EH (cell line): ENCODE measurements around the gene MAGEA9B.
"Not testable (repeated sequence)": the region's sequence is repeated elsewhere in the genome, so short reads cannot be mapped to it uniquely, and the experiment has no call there.

Experiments
- DNase-seq: peaks from one replicate; pipeline ENCODE4 v3.0.0-alpha.2; 2015; ENCODE audit warnings: low read depth

Gene MAGEA9B, protein sequence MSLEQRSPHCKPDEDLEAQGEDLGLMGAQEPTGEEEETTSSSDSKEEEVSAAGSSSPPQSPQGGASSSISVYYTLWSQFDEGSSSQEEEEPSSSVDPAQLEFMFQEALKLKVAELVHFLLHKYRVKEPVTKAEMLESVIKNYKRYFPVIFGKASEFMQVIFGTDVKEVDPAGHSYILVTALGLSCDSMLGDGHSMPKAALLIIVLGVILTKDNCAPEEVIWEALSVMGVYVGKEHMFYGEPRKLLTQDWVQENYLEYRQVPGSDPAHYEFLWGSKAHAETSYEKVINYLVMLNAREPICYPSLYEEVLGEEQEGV

DNA sequence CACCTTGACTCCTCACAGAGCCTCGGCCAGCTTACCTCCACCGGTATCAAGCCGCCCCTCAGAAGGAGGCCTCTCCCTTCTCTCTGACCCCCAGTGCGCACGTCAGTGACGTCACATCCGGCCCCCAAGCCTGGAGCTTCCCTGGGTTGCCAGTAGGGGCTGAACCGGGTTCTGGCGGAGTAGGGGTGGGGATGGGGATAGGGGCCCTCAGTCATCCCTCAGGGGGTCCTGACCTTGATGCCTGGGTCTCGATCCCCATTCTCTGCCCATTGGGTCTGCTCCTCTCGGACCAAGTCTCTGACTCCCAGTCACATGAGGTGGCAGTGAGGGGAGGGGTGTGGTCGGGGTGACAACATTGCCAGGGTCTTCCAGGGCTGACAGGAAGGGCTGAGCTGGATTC lies at the start of gene MAGEA9B:
MAGEA9B (minus strand) TSS at position 101 of the 400 bp plus-strand sequence. CDS start 4,280 bp downstream, outside the sequence.
- not testable (repeated sequence) for DNase-seq

DNA sequence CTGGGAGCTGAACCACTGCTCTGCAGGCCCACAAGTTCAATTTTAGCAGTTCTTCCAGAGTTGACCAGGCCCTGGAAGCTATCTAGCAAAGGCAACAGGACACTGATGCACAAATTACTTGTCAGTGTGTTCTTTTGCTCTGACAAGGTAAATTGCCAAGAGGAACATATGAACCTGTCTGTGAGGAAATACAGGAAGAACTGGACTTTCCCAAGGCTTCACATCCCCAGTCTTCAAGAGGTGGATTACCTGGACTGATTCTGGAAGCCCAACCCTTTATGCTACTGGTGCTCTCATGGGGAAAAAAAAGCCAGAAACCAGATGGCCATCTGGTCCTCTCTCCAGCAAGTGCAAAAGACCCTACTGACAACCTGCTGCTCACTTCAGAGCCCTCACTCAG lies 46.3 kb upstream of the MAGEA9B start:
- no peak for DNase-seq

DNA sequence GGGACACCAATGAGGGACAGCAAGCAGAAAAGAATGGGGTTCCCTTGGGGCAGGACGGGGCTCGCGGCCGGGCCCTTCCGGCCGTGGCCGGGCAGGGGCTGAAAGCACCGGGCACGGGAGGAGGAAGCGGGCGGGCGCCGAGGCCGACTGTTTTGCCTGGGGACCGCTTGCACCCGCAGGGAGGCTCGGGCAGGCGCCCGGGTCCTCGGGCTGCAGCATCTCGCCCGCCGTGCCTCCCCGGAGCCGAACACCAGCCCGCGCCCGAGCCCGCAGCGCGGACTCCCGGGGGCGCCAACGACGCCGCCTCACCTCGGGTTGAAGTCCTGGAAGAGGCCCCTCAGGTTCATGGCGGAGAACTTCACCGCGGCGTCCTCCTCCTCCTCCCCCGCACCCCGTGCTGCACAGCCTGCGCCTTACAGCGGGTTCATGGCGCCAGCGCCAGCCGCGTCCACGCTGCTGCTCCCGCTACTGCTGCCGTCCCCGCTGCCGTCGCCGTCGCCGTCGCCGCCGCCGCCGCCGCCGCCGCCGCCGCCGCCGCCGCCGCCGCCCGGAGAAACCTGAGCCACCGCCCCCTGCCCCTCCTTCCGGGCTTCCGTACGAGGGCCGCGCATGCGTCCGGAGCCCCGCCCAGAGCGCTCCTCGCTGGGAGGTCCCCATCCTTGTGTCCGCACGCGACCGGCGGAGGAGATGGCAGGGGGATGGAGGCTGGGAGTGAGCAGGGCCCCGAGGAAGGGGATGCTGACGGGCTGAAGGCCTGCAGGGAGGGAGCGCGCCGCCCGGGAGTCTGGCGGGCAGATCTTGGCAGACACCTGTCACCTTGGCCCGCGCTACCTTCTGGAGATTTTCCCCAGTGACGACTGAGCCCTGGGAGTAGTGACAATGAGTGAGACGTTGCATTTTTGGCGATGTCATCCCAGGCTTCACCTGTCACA lies 44.2 kb upstream of the MAGEA9B start, which contains the start of gene TMEM185A:
TMEM185A (minus strand) TSS at position 559 of the 932 bp plus-strand sequence; CDS start at position 347, 212 bp downstream.
- peak; percentile 63 for DNase-seq

DNA sequence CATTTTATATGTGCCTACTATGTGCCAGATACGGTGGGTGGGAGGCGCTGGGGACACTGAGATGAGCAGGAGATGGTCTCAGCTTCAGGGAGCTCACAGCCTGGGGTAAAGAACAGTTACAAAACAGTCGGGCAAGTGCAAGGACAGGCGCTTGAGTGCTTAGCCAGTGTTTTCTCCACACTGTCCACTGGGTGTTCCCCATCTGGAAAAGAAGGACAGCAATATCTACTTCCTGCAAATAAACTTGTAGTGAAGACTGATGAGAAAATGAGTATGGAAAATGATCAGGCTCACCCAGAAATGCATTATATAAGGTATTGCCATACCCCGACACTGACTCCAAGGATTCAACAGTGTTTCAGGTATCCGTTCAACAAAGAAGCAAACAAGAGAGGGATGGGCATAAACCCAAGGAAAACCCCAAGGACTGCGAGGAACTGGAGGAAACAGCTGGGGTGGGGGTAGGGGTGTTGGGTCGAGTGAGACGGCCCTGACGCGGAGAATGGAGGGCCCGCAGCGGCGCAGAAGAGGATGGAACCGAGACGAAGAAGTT lies 43.5 kb upstream of the MAGEA9B start:
- peak; percentile 60 for DNase-seq

DNA sequence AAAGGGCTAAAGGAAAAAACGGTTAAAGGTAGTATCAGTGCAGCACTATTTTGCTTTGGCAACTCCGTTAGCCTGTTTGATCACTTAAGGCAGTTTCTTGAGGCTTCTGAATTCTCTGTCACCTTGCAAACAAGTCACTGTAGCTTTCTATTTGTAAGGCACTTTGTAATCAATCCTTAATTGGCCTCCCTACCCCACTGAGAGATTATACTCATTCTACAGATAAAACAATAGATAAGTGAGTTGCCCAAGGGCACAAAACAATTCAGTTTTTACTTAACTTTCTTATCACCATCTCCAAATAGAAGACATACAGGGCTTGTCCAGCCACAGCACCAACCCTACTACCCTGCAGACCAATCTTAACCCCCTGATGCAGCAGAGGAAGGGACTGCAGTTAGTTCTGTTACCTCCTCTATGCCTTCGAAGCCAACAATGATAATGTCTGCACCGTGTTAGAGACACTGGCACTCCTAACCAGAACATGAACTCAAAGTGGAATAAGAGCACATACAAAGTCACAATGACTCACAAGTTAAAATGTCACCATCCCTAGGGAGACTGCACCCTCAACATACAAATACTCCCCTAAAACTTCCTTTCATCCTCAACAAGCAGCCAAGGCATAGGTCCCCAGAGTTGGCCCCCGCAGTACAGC lies 42.6 kb upstream of the MAGEA9B start:
- DNase-seq = no peak

DNA sequence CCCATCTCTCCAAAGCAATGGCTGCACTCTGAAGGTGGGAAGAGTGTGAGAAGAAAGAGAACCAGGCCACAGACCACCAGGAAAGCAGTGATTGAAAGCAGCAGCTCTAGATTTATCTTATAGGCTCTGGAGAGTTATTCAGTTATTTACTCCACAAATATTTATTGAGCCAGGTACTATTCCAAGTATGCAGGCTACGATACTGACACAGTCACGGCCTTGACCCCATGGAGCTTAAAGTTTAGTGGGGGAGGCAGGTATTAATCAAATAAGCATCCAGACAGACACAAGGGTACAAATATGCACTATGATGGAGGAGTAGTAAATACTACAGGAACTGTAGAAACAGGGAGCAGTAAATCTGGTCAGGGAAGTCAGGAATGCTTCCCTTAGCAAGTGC lies 41.5 kb upstream of the MAGEA9B start:
- DNase-seq = no peak

DNA sequence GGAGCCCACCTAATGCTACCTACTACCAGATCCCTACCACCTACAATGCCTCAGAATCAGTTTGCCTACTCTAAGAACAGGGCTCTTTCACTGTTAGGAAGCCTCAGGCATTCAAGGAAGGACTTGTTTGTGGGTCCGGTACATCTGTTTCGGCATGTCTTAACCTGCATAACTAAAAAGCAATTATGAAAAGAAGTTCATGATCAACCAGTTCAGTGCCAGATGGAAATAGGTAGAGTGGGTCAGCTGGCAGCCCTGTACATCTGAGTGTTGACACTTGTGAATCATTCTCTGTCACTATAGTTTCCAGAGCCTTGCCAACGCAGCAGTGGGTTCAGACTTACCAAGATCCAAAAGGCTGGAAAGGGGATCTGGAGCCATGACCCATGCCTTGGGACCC lies 41.0 kb upstream of the MAGEA9B start:
- DNase-seq = no peak

DNA sequence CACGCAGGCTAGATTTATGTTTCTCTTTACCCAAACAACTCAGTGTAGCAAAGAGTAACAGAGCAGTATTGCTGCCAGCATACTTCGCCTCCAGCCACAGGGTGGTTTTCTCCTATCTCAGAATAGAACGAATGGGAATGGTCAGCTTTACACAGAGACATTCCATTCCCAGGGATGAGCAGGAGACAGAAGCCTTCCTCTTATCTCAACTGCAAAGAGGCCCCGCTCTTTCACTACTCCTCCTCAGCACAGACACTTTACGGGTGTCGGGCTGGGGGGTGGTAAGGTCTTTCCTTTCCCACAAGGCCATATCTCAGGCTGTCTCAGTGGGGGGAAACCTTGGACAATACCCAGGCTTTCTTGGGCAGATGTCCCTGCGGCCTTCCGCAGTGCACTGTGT lies 39.6 kb upstream of the MAGEA9B start:
- not testable (repeated sequence) for DNase-seq

DNA sequence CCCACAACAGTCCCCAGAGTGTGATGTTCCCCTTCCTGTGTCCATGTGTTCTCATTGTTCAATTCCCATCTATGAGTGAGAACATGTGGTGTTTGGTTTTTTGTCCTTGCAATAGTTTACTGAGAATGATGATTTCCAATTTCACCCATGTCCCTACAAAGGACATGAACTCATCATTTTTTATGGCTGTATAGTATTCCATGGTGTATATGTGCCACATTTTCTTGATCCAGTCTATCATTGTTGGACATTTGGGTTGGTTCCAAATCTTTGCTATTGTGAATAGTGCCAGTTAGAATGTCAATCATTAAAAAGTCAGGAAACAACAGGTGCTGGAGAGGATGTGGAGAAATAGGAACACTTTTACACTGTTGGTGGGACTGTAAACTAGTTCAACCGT lies 32.4 kb upstream of the MAGEA9B start:
- not testable (repeated sequence) for DNase-seq

DNA sequence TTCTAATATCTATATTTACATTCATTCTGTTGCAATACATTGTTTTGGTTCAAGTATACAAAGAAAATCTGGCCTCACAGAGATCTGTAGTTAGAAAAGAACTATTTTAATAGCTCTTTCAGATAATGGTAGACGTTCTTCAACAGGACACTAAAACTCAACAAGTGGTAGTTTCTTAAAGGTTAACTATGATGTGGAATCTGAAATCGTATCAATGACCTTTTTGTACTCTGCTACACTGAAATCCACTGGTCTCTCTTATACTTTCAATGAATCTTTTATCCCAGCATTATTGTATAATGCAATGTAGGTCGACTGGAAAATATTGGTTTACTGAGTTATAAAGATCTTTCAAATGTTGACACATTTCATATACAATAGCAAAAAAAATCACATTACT lies 31.6 kb upstream of the MAGEA9B start:
- no peak for DNase-seq

DNA sequence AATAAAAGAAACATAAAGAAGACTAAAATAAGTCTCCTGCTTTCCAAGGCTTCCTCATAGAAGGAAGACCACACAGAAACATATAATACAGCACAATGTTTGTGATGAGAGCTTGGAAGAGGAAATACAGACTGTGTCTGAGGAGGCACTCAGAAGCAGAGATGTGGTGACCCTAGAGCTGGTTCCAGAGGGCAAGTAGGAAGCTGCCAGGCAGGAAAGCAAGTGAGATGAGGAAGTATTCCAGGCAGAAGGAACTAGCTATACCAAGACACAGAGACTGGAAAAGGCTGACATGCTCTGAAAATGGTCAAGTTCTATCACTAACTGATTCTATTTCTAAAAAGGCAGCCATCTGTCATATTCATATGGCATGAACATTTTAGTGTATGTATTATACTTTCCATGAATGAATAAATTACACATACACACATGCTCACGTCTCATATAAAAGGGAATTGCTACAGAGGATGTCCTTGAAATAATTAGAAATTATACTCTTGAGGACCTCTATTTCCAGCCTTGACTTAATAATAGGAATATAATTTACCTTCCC lies 24.4 kb upstream of the MAGEA9B start:
- DNase-seq = no peak

DNA sequence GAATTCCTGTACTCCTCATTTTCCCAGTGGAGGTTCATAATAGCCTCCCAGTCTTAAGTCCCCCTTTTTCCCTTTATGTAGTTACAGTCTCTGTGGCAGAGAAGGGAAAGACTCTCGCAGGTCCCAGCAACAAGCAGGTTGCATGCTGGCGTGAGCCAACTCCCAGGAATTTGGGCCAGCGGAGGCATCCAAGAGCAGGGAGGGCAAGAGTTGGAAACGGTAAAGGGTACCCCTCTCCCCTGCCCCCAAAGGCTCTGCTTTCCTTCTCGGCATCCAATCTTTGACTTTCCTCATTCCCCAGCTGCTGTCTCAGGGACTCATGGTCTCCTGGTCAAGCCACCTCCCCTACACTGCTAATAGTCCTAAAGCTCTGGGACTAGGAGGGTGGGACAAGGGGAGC lies 23.3 kb upstream of the MAGEA9B start:
- DNase-seq = no peak

DNA sequence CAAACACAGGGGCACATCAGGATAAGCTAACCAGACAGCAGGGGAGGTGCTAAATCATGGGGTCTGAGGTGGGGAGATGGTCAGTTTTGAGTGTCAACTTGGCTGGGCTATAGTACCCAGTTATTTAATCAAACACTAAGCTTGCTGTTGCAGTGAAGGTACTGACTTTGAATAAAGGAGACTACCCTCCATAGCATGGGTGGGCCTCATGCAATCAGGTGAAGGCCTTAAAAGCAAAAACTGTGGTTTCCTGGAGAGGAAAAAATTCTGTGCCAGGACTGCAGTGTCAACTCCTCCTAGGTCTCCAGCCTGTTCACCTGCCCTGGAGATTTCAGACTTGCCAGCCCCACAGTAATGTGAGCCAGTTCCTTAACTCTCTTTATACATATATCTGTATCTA lies 20.4 kb upstream of the MAGEA9B start:
- DNase-seq = no peak

DNA sequence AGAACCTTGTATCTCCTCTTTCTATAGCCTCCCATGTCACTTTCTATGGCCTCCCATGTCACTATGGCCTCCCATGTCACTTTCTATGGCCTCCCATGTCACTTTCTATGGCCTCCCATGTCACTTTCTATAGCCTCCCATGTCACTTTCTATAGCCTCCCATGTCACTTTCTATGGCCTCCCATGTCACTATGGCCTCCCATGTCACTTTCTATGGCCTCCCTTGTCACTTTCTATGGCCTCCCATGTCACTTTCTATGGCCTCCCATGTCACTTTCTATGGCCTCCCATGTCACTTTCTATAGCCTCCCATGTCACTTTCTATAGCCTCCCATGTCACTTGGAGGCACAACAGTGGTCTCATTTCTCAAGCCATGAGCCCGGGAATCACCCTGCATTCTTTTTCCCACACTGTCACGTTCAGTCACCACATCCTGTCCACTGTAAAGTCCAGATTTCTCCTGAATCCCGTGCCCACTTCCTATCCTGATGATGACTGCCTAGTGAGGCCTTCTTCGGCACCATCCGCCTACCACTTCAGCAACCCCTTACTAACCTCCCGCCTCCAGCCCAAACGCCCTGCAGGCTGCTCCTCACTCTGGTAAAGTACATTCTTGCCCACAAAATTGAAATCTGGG lies 18.1 kb upstream of the MAGEA9B start:
- DNase-seq = peak; percentile 59

DNA sequence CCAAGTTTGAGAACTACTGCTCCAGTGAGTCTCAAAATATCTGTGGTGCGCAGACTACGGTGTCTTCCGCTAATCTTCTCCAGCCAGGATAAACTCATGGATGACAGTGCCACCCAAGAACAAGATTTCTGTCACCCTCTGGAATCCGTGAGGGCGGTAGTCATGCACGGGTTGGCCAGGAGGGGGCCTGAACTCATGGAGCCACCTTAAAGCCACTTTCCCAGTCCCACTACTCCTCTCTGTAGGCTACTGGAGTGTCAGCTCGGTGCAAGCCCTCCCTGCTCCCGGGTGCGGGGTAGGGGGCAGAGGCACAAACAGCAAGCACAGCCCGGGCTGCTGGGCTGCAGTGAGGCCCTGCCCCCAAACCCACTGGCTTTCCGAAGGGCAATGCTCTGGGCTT lies 11.3 kb upstream of the MAGEA9B start:
- DNase-seq = not testable (repeated sequence)

DNA sequence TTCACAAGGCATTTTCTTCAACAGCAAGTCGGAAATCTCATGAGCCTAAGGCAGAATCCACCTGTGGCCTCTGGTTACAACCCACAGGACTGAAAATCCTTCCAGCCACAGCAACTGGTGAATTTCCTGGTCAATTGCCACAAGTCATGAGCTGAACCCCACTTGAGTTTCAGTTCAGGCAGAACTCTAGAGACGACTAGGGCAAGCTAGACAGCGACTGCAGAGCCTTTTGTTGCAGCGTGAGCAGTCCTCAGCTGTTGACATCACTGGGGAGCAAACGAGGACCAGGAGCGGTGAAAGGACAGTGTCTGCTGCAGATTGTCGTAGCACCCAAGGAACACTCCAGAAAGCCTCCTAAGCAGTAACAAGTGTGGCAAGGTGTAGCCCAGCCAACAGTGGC lies 8.7 kb upstream of the MAGEA9B start:
- not testable (repeated sequence) for DNase-seq

DNA sequence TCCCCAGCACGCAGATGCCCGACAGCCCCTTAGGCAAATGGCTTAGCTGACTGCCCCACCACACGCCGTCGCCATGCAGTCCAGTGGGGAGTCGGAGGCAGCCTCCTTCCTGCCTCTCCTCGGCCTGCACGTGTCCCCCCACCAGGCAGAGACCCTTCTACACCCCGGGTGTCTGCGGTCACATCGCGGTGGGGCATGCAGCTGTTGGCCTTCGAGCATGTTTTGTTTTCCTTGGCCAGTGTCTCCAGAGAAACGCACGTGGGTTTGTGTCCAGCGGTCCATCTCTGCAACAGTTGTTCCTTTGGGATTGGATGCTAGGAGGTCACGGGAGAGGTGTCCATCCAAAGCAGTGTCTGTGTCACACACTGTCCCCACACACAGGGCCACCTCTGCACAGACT lies 8.0 kb upstream of the MAGEA9B start, which contains the start of gene HSFX2:
HSFX2 (minus strand) TSS at position 101 of the 400 bp plus-strand sequence. CDS start 614 bp downstream, outside the sequence.
- DNase-seq = not testable (repeated sequence)

DNA sequence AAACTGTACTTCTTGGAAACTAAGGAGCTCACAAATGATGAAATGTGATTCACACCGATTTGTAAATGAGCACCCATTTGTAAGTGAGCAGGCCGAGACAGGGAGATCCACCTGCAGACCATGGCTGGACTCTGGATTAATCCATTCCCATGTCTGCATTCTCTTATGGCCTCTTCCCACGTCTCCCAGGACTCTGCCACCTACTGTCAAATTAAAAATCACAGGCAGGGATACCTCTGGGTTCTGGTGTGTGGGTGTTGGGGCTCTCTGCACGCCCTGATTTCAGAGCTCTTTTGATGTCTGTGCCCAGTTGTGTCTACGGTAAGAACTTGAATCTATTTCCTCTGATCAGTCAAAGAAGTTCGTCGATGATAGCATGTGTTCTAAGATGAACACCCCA lies 3.7 kb upstream of the MAGEA9B start:
- not testable (repeated sequence) for DNase-seq

DNA sequence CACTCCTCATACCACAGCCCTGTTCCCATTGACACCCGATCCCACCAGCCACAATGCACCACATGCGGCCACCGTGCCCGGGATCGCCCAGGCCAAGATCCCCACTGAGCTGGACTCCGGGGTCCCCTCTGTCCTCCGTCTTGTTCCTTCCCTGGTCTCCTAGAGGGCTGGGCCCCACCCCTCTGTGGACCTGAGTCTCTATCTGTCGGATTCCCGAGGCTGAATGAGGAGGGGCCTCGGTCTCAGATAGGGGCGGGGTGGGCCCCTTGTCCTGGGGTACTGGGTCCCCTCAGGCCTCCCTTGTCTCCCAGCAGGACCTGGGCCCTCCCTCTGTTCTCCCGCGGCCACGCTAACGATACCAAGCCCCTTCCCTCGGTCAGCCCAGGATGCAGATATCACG lies 1.6 kb downstream of the MAGEA9B start:
- DNase-seq = not testable (repeated sequence)

DNA sequence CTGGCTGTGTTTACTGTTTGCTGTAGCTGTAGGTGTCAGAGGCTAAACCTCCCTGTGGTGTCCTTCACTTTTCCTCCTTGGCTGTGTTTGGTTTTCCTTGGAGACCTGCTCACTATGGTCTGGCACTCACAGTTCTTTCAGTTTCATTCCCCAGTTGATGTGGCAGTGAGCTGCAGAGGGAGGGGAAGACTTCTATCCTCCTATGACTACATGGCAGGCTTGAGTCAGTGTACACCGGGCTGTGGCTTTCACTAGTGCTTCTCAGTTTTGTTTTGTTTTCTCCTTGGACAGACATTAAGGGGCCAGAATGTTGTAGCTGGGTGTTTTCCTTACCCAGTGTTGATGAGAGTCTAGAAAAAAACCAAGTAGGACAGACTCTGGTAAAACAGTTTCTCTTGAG lies 13.8 kb downstream of the MAGEA9B start:
- not testable (repeated sequence) for DNase-seq

DNA sequence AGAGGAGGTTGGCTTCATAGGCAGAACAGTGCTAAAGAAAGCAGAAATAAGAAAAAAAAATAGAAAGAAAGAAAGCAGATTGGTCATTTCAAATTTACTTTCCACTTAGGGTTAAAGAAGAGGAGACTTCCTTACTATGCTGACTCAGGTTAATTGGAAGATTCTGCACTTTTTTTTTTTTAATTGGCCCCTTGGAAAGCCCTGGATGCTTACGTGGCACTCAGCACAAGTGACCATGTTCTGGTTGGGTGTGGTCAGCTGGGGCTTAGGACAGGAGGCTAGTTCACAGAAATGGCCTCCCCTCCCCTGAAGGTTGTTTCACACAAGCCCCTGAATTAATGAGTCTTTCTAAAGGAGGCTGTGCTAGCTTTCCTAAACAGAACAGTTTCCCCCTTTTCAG lies 14.5 kb downstream of the MAGEA9B start:
- DNase-seq = no peak
